NOMO-1 treated with dmso at 0.1 percent for 144 hours (cell line): ENCODE results near the gene RGS3.
"Not testable (repeated sequence)": the region's sequence is repeated elsewhere in the genome, so short reads cannot be mapped to it uniquely, and the experiment has no call there.

Experiments used
- DNase-seq: peaks from one replicate; lab custom pipeline; 2025; ENCODE audit not compliant: unreplicated experiment; lab: John Stamatoyannopoulos, UW

The RGS3 gene

GRCh38 chr9:113631871-113632665 is 168.5 kb downstream of the RGS3 start:
- DNase-seq: no peak

- DNase-seq: no peak
Measured at GRCh38 chr9:113632776-113633590, 169.5 kb downstream of the RGS3 start.

- DNase-seq: no peak
Measured at GRCh38 chr9:113633782-113634595, 170.5 kb downstream of the RGS3 start.

- DNase-seq: no peak
Measured at GRCh38 chr9:113634596-113635515, 171.3 kb downstream of the RGS3 start.

- no peak for DNase-seq
Measured at GRCh38 chr9:113635586-113635985, 172.1 kb downstream of the RGS3 start.

GRCh38 chr9:113636165-113636564 is 172.6 kb downstream of the RGS3 start:
- DNase-seq: no peak

- DNase-seq: no peak
Measured at GRCh38 chr9:113636693-113637092, 173.2 kb downstream of the RGS3 start.

- no peak for DNase-seq
Measured at GRCh38 chr9:113638490-113638889, 175.0 kb downstream of the RGS3 start.

- DNase-seq: no peak
Measured at GRCh38 chr9:113638897-113639296, 175.4 kb downstream of the RGS3 start.

GRCh38 chr9:113639411-113639970 is 176.0 kb downstream of the RGS3 start:
- DNase-seq: not testable (repeated sequence)

GRCh38 chr9:113640418-113640817 is 176.9 kb downstream of the RGS3 start:
- DNase-seq: no peak

GRCh38 chr9:113641100-113641885 is 177.8 kb downstream of the RGS3 start:
- DNase-seq: no peak

- DNase-seq: no peak
Measured at GRCh38 chr9:113644321-113644720, 180.8 kb downstream of the RGS3 start.

GRCh38 chr9:113645227-113645977 is 181.9 kb downstream of the RGS3 start:
- DNase-seq: no peak

GRCh38 chr9:113645978-113646253 is 182.4 kb downstream of the RGS3 start:
- DNase-seq: no peak

- no peak for DNase-seq
Measured at GRCh38 chr9:113646491-113646890, 183.0 kb downstream of the RGS3 start.
